Osteocyte (in vitro differentiated cells): ENCODE data around the gene NXT1. TPM values are rescaled to one million over a fixed set of nuclear protein-coding genes. Genes with fewer than 3 reads are reported as not detected.

ENCODE experiments used
- DNase-seq: peaks from one replicate; pipeline ENCODE4 v3.0.0; 2021; ENCODE audit warnings: mixed read lengths; ENCODE audit not compliant: unreplicated experiment; ENCODE audit errors: extremely low spot score
- H3K27ac Mint-ChIP-seq: one replicate; pipeline ENCODE4 v1.8.0; 2021; ENCODE audit warnings: mild to moderate bottlenecking, mixed read lengths; ENCODE audit not compliant: unreplicated experiment
- H3K27me3 Mint-ChIP-seq: one replicate; pipeline ENCODE4 v1.8.0; 2021; ENCODE audit warnings: mixed read lengths; ENCODE audit not compliant: unreplicated experiment
- H3K36me3 Mint-ChIP-seq: one replicate; pipeline ENCODE4 v1.8.0; 2021; ENCODE audit warnings: mixed read lengths; ENCODE audit not compliant: unreplicated experiment
- H3K4me1 Mint-ChIP-seq: one replicate; pipeline ENCODE4 v1.8.0; 2021; ENCODE audit warnings: mixed read lengths; ENCODE audit not compliant: unreplicated experiment
- H3K4me3 Mint-ChIP-seq: one replicate; pipeline ENCODE4 v1.8.0; 2021; ENCODE audit warnings: mild to moderate bottlenecking, moderate library complexity, mixed read lengths; ENCODE audit not compliant: unreplicated experiment
- H3K9me3 Mint-ChIP-seq: one replicate; pipeline ENCODE4 v1.8.0; 2021; ENCODE audit warnings: mixed read lengths; ENCODE audit not compliant: unreplicated experiment
- CTCF ChIP-seq: fragments of 200-600 bp; sonication (generic); IDR thresholded peaks from 2 replicates; pipeline ENCODE4 v1.5.0; 2021; ENCODE audit warnings: antibody characterized with exemption, mild to moderate bottlenecking, moderate library complexity
- total RNA-seq: library from RNA; stranded (reverse); gene quantifications from 2 replicates; pipeline ENCODE4 v1.2.1, GENCODE V29; 2021

The NXT1 gene
- total RNA-seq, 1 donor from 2014 or later, result 12.4 TPM

GRCh38 chr20:23381876-23382275 lies 31.3 kb downstream of the NXT1 start:
- TF ChIP-seq CTCF, result no peak
- no peaks in the 10 kb centered on the region for H3K27me3 Mint-ChIP-seq
- no peak overlapping the region for H3K4me3 Mint-ChIP-seq
- peaks cover 56% of the 10 kb centered on the region for H3K36me3 Mint-ChIP-seq
- H3K9me3 Mint-ChIP-seq, result no peaks in the 10 kb centered on the region
- no peak for DNase-seq
- H3K27ac Mint-ChIP-seq, result no peak overlapping the region
- no peaks in the 10 kb centered on the region for H3K4me1 Mint-ChIP-seq

GRCh38 chr20:23386304-23387117 lies 35.9 kb downstream of the NXT1 start:
- DNase-seq, result no peak
- no peak overlapping the region for H3K4me3 Mint-ChIP-seq
- H3K27me3 Mint-ChIP-seq, result no peaks in the 10 kb centered on the region
- peaks cover 57% of the 10 kb centered on the region for H3K36me3 Mint-ChIP-seq
- H3K9me3 Mint-ChIP-seq, result peaks cover 4% of the 10 kb centered on the region
- no peak for TF ChIP-seq CTCF
- H3K27ac Mint-ChIP-seq, result no peak overlapping the region
- H3K4me1 Mint-ChIP-seq, result no peaks in the 10 kb centered on the region

- DNase-seq, result no peak
- no peaks in the 10 kb centered on the region for H3K4me1 Mint-ChIP-seq
- no peak for TF ChIP-seq CTCF
- peaks cover 4% of the 10 kb centered on the region for H3K9me3 Mint-ChIP-seq
- no peak overlapping the region for H3K4me3 Mint-ChIP-seq
- H3K27me3 Mint-ChIP-seq, result no peaks in the 10 kb centered on the region
- H3K27ac Mint-ChIP-seq, result no peak overlapping the region
- peaks cover 60% of the 10 kb centered on the region for H3K36me3 Mint-ChIP-seq
These were observed 36.5 kb downstream of the NXT1 start for GRCh38 chr20:23387118-23387443.

- peaks cover 66% of the 10 kb centered on the region for H3K36me3 Mint-ChIP-seq
These were observed 39.6 kb downstream of the NXT1 start for GRCh38 chr20:23390091-23390774.

More at GRCh38 chr20:23390091-23390774, 39.6 kb downstream of the NXT1 start:
- Mint-ChIP-seq H3K27ac (no peak overlapping the region), H3K9me3 (peaks cover 4% of the 10 kb centered on the region), H3K4me3 (no peak overlapping the region), H3K27me3 (no peaks in the 10 kb centered on the region), H3K4me1 (no peaks in the 10 kb centered on the region)
- DNase-seq, result no peak
- no peak for TF ChIP-seq CTCF
